Loucy (cell line): ENCODE results near the gene CRTC1.

Source experiments
- H2AFZ ChIP-seq: fragments of 200-600 bp; sonication (generic); 2 replicates; pipeline ENCODE4 v1.6.0; 2016; ENCODE audit warnings: antibody characterized with exemption, mild to moderate bottlenecking, low read length, moderate library complexity
- H3F3A ChIP-seq: fragments of 200-600 bp; 2 replicates; pipeline ENCODE4 v1.6.0; 2016; ENCODE audit warnings: antibody characterized with exemption, low read depth, mild to moderate bottlenecking
- H3K27me3 ChIP-seq: fragments of 200-600 bp; sonication (generic); 2 replicates; pipeline ENCODE4 v1.6.1; 2014; ENCODE audit warnings: low read length, mild to moderate bottlenecking; ENCODE audit not compliant: insufficient read depth, poor library complexity, severe bottlenecking
- H3K36me3 ChIP-seq: fragments of 200-600 bp; sonication (generic); 2 replicates; pipeline ENCODE4 v1.6.1; 2016; ENCODE audit warnings: low read length; ENCODE audit not compliant: insufficient read depth
- H3K4me1 ChIP-seq: fragments of 200-600 bp; sonication (generic); 2 replicates; pipeline ENCODE4 v1.5.1; 2014; ENCODE audit warnings: low read length, mild to moderate bottlenecking; ENCODE audit not compliant: insufficient read depth, poor library complexity, severe bottlenecking
- H3K4me2 ChIP-seq: fragments of 200-600 bp; sonication (generic); 2 replicates; pipeline ENCODE4 v1.6.0; 2014; ENCODE audit warnings: antibody characterized with exemption, low read length, low read depth, mild to moderate bottlenecking; ENCODE audit not compliant: poor library complexity, severe bottlenecking
- H3K4me3 ChIP-seq: fragments of 200-600 bp; sonication (generic); 2 replicates; pipeline ENCODE4 v1.5.1; 2014; ENCODE audit warnings: low read length, mild to moderate bottlenecking, mixed read lengths; ENCODE audit not compliant: poor library complexity, severe bottlenecking
- H3K79me2 ChIP-seq: fragments of 200-600 bp; sonication (generic); 2 replicates; pipeline ENCODE4 v1.6.1; 2014; ENCODE audit warnings: low read length; ENCODE audit not compliant: insufficient read depth
- H3K9ac ChIP-seq: fragments of 200-600 bp; sonication (generic); 2 replicates; pipeline ENCODE4 v1.6.0; 2014; ENCODE audit warnings: mild to moderate bottlenecking, low read depth, low read length, moderate library complexity; ENCODE audit not compliant: poor library complexity, severe bottlenecking
- H3K9me2 ChIP-seq: fragments of 200-600 bp; sonication (generic); replicated peaks from 2 replicates; pipeline ENCODE4 v1.6.1; 2016; ENCODE audit warnings: low read depth, low read length, mixed read lengths
- H3K9me3 ChIP-seq: fragments of 200-600 bp; sonication (generic); 2 replicates; pipeline ENCODE4 v1.6.1; 2014; ENCODE audit warnings: mild to moderate bottlenecking, antibody characterized with exemption, low read length, low read depth; ENCODE audit not compliant: insufficient read depth
- H4K20me1 ChIP-seq: fragments of 200-600 bp; sonication (generic); 2 replicates; pipeline ENCODE4 v1.6.0; 2014; ENCODE audit warnings: antibody characterized with exemption, low read length, mild to moderate bottlenecking; ENCODE audit not compliant: insufficient read depth, poor library complexity, severe bottlenecking
- CTCF ChIP-seq: fragments of 200-600 bp; sonication (generic); conservative IDR thresholded peaks from 2 replicates; pipeline ENCODE4 v1.5.1; 2014; ENCODE audit warnings: mild to moderate bottlenecking, antibody characterized with exemption, low read length
- EZH2phosphoT487 ChIP-seq: fragments of 200-600 bp; IDR thresholded peaks from 2 replicates; pipeline ENCODE4 v1.6.1; 2018; ENCODE audit warnings: antibody characterized with exemption, mild to moderate bottlenecking, moderate library complexity, borderline replicate concordance

CRTC1 gene

DNA sequence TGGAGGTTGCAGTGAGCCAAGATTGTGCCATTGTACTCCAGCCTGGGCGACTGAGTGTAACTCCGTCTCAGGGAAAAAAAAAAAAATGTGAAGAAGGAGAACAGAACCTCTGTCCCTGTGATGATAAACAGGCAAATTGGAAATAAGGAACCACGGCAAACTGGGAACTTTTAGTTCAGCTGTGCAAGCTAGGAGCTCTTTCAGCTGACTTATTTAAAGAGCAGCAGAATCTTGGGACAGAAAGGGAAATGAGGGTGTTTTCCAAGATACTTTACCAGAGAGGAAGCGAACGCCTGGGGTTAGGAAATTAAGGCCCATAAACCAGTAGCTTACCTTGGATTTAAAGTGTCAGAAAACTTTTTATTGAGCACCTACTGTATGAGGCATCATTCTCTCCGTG, 145.3 kb downstream of the CRTC1 start:
- no peak overlapping the region for H2AFZ ChIP-seq
- no peak for TF ChIP-seq EZH2phosphoT487
- TF ChIP-seq CTCF: no peak
- H3F3A ChIP-seq: no peaks in the 10 kb centered on the region
- H3K27me3 ChIP-seq: no peaks in the 10 kb centered on the region
- peaks cover 15% of the 10 kb centered on the region for H4K20me1 ChIP-seq
- peaks cover 7% of the 10 kb centered on the region for H3K4me1 ChIP-seq
- H3K79me2 ChIP-seq: peaks cover 20% of the 10 kb centered on the region
- no peaks in the 10 kb centered on the region; the same call in 1 of the 2 replicates for H3K9me3 ChIP-seq
- no peak overlapping the region for H3K9ac ChIP-seq
- H3K4me2 ChIP-seq: no peak overlapping the region
- H3K4me3 ChIP-seq: no peak overlapping the region
- H3K9me2 ChIP-seq: no peaks in the 10 kb centered on the region
- H3K36me3 ChIP-seq: no peaks in the 10 kb centered on the region

DNA sequence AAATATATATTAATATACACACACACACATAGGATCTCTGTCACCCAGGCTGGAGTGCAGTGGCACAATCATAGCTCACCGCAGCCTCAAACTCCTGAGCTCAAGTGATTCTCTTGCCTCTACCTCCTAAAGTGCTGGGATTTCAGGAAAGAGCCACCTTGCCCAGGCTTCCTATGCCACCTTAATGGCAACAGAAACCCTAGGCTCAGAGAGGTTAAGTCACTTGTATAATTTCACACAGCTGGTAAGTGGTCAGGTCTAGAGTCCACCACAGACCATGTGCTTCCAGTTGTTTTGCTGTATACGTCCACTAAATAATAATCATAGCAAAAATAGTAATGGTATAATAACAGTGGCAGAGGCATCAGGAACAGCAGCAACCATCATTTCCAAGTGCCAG, 147.0 kb downstream of the CRTC1 start:
- no peaks in the 10 kb centered on the region; the same call in 1 of the 2 replicates for H3K9me3 ChIP-seq
- peaks cover 24% of the 10 kb centered on the region for H3K4me1 ChIP-seq
- H3K9me2 ChIP-seq: no peaks in the 10 kb centered on the region
- H3F3A ChIP-seq: no peaks in the 10 kb centered on the region
- H3K79me2 ChIP-seq: peaks cover 37% of the 10 kb centered on the region
- H3K4me2 ChIP-seq: no peak overlapping the region
- no peak for TF ChIP-seq EZH2phosphoT487
- no peak for TF ChIP-seq CTCF
- no peak overlapping the region for H2AFZ ChIP-seq
- no peak overlapping the region for H3K4me3 ChIP-seq
- no peaks in the 10 kb centered on the region for H3K27me3 ChIP-seq
- H3K36me3 ChIP-seq: peaks cover 6% of the 10 kb centered on the region; the same call in 1 of the 2 replicates
- H3K9ac ChIP-seq: no peak overlapping the region
- H4K20me1 ChIP-seq: peaks cover 31% of the 10 kb centered on the region

- H2AFZ ChIP-seq: peak within 1 kb of the TSS; percentile 92
- H3K27me3 ChIP-seq: no peaks in the 10 kb centered on the region
- TF ChIP-seq CTCF (no peak), EZH2phosphoT487 (no peak)
- H4K20me1 ChIP-seq: peaks cover 43% of the 10 kb centered on the region
- peak within 1 kb of the TSS; percentile 99 for H3K4me2 ChIP-seq
- peak within 1 kb of the TSS; percentile 94 for H3K4me3 ChIP-seq
- H3F3A ChIP-seq: no peaks in the 10 kb centered on the region
- H3K9me3 ChIP-seq: no peaks in the 10 kb centered on the region; the same call in 1 of the 2 replicates
- H3K9me2 ChIP-seq: no peaks in the 10 kb centered on the region
- H3K79me2 ChIP-seq: peaks cover 49% of the 10 kb centered on the region
- H3K9ac ChIP-seq: peak within 1 kb of the TSS; percentile 95
- peaks cover 35% of the 10 kb centered on the region for H3K4me1 ChIP-seq
- peaks cover 6% of the 10 kb centered on the region; the same call in 1 of the 2 replicates for H3K36me3 ChIP-seq
Measured at GRCh38 chr19:18831524-18832305, 148.2 kb downstream of the CRTC1 start, which contains the start of gene UPF1. TSS of gene UPF1 (plus strand) at chr19:18831959. CDS start at chr19:18832210, 251 bp downstream.
